Measurements from ENCODE around the gene DGUOK.
A peak's percentile ranks its signal among the peaks of the same experiment; 100 is the strongest.

Gene DGUOK

GRCh38 chr2:73952499-73953446 lies 26.1 kb downstream of the DGUOK start:
- peak; percentile 14 to 28 for DNase-seq

GRCh38 chr2:73956218-73956865 lies 29.7 kb downstream of the DGUOK start:
- DNase-seq: no peak

- no peak for DNase-seq
These were observed 34.6 kb downstream of the DGUOK start for GRCh38 chr2:73961274-73961673.

DNA sequence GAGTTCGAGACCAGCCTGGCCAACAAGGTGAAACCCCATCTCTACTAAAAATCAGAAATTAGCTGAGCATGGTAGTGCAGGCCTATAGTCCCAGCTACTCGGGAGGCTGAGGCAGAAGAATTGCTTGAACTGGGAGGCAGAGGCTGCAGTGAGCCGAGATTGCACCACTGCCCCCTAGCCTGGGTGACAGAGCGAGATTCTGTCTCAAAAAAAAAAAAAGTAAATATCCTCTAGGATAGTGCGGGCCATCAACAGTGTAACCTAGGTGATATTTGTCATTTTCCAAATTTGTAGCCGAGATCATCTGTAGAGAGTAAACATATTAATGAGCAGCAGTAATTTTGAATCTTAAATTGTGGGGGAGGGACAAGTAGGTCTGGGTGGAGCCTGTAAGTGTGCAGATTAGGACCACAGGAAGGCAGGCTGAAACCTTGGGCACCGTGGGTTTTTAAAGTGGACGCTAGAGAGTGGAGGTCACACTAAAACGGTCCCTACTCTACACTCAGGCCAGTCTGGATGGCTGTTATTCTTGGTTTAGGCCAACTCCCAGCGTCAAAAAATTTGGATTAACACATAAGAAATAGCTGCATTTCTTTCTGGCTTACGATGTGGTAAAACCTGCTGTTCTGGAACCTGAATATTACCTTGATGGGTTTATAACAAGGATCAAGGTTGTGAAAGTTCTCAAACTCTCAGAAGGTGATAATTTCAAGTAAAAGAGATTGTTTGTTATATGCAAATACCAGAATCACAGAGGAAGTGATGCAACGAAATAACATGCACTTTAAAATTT lies 35.3 kb downstream of the DGUOK start:
- DNase-seq: no peak

DNA sequence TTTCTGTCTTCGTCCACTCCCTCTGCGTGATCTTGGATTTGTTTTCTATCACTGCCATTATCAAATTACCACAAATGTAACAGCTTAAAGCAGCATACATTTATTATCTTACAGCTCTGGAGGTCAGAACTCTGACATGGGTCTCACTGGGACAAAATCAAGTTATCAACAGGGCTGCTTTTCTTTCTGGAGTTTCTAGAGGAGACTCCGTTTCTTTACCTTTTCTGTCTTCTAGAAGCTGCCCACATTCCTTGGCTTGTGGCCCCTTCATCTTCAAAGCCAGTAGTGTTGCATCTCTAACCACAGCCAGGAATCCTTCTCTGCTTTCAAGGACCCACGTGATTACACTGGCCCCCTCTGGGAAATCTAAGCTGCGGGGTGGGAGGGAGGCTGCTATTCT lies 36.1 kb downstream of the DGUOK start:
- DNase-seq: no peak

DNA sequence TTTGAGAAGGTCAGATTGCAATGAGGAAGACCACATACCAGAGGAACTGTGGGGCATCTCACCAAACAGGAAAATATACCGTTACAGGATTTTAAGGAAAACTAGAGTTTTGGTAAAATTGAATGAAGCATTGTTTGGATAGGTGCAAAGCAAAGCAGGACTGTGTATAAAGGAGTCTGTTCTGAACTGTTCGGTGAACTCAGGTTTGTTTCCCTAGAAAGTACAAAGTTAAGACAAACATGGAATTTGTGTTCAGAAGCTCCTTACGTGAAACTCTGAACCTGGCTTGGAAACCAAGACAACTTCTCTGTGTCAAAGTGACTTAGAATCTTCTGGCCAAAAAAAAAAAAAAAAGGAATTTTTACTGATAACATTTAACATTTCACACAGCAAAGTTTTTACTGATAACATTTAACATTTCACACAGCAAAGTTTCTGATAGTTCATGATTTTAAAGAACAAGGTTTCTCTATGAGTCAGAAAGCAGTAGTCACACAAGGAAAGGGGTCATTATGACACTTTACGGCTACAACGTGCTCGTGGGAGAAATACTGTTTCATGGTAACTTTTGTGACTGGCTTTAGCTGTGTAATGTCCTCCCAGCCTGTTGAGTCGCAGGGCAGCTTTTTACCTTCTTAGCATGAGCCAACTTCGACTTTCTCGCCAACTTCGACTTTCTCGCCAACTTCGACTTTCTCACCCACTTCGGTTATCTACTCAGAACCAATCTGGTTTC lies 36.9 kb downstream of the DGUOK start:
- DNase-seq: no peak

- no peak for DNase-seq
These were observed 37.5 kb downstream of the DGUOK start for GRCh38 chr2:73964223-73964622.

DNA sequence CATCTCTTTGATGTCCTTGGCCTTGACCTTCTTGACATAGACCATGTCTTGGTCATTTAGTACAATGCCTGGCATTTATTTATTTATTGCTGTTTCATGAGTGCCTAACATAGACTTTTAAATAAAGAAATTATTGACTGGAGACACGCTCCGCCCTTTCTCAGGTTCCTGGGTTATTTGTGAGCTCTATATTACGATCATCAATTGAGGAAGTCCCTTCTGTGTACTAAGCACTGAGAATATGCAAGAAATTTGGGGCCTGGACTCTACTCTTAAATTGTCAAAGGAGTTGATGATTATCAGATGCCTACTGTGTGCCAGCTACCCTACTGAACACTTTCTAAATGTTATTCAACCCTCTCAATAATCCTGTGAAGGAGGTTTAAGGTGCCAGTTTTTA lies 38.4 kb downstream of the DGUOK start:
- no peak for DNase-seq

DNA sequence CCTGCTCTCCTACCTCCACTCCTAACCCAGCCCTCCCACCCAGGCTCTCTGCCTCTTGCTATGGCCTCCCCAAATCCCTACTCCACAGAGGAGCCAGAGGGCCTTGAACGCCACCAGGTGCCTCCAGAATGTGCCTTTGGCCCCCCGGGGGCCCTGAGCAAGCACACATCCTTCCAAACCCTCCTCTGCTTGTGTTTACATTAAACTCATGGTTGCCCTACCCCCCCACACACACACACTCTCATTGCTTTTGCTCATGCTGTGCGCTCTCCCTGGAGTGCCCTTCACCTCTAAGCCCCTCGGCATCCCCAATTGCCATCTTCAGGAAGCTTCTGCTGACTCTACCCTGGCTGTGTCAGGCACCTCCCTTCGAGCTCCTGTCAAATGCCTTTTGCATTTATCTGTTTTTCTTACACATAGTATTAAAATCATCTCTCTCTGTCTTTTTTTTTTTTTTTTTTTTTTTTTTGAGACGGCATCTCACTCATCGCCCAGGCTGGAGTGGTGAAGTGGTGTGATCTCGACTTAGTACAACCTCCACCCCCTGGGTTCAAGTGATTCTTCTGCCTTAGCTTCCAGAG lies 41.8 kb downstream of the DGUOK start:
- no peak for DNase-seq

GRCh38 chr2:73969356-73969755 lies 42.7 kb downstream of the DGUOK start:
- no peak for DNase-seq

- no peak for DNase-seq
These were observed 43.6 kb downstream of the DGUOK start for GRCh38 chr2:73970141-73970803.

GRCh38 chr2:73970850-73971471 lies 44.3 kb downstream of the DGUOK start:
- DNase-seq: peak; percentile 86 to 90

DNA sequence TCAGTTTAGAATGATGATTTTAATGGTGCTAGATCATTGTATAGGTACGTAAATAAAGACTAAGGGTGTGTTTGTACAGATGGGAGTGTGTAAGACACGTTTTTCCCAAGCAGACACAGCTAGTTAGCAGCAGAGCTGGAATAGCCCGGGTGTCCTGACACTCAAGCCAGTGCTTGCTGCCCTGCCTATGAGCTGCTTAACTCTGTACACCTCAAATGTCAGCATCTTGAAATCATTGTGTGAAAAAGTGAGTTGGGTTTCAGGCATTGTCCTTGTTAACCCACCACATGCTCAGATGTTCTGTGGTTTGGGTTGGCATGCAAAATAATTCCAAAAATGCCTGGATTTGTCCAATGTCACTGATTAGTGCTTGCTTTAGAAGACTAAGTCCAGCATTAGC lies 45.0 kb downstream of the DGUOK start:
- no peak for DNase-seq

DNA sequence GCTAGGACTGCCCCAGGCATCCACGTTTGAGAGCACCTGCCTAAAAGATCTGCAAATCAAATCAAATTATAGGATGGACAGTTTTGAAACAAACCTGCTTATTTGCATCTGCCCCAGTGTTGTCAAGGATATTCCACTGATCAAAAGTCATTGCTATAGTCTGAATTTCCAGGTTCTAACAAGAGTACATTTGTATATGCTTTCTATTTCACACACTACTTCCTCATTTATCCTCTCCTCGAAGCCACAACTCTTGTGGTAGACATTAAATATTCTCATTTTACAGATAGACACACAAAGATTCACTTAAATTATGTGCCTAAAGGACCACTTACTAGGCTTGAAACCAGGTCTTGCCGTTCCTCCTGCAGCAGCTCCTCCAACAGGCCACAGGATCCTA lies 46.2 kb downstream of the DGUOK start:
- DNase-seq: peak; percentile 81 to 84

- DNase-seq: peak; percentile 31 to 57
These were observed 49.1 kb downstream of the DGUOK start for GRCh38 chr2:73975731-73976130.

GRCh38 chr2:73976803-73977202 lies 50.1 kb downstream of the DGUOK start:
- DNase-seq: no peak

DNA sequence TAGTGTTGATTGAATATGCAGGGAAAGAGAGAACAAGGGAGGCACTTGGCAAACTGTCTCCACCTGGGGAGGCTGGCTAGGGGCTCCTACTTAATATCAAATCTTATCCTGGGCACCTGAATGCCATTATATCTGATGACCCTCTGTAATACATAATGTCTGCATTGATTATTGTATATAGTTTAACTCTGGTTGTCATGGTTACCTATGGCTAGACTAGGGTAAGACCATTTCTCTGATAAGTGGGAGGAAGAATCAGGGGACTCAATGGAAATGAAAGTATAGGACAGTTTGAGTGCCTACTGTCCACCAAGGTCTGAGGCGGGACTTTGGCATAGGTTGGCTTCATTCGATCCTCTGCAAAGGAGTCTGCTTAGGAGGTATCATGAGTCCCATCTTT lies 50.8 kb downstream of the DGUOK start:
- no peak for DNase-seq

DNA sequence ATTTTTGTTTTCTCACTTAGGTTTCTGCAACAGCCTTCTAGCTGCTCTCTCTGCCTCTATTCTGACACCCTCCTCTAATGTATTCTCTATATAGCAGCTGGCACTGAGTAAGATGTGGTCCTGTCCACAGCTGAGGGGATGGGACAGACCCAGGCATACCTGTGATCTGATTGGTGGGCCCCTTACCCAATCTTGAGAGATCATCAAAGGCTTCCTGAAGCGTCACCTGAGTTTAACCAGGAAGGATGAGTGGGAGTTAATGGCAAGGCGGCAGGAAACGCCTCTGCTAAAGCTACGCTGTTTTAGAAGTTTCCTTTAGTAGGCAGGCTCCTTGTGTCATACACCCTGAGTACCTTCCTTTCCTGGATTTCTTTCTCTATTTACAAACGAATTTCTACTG lies 52.3 kb downstream of the DGUOK start:
- DNase-seq: no peak

DNA sequence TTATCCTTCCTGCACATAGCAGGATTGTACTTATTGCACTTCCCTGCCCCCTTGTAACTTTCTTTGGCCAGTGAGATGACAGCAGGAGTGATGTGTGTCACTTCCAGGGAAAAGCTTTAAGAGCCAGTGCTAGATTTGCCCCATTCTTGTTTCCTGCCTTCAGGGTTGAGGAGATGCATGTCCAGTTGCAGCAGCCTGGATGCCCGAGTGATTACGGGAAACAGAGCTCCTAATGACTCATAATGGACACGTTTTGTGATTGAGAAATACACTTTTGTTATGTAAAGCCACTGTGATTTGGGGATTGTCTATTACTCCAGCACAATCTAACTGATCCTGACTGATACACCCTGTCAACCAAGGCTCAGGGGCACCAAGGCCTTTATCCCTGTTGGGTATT lies 53.0 kb downstream of the DGUOK start:
- peak in 1 of 2 experiments; percentile 20 for DNase-seq

DNA sequence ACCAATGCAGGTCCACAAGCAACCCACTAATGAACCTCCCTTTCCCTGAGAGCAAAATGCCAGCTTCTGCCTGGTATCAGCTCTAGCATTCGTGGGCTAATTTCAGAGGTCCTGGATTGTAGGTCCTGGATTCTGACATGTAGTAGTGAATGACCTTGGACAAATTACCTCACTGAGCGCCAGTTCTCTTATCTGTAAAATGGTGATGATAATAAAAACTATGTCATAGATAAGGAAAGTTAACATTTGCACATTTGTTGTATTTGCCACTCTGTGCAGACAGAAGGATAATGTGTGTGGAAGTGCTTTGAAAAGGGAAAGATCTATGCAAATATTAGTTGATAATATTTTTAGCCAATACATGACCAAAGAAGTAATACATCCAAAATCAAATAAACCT lies 53.9 kb downstream of the DGUOK start:
- DNase-seq: no peak
